ENCODE results near the gene KXD1. TPM values are rescaled to one million over a fixed set of nuclear protein-coding genes. Genes with fewer than 3 reads are reported as not detected.

The KXD1 gene
- total RNA-seq, 4 donors from 2014 or later: 82.0 to 226 (median 142) TPM

DNA sequence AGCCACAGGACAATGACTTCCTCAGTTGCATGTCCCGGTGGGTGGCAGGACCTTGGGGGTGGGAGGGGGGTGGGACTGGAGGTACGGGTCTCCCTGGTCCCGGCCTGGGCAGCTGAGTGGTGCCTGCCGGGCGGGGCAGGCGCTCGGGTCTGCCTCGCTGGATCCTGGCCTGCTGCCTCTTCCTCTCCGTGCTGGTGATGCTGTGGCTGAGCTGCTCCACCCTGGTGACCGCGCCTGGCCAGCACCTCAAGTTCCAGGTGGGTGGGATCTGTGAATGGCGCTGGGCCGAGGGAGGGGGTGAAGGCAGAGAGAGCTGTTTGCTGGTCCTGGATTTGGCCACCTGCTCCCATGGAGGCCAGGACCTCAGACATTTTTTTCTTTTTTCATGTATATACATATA is 60.6 kb downstream of the KXD1 start:
- peaks cover 0 to 3% (median under 1%) of the 10 kb centered on the region in 4 donors for H3K4me1 ChIP-seq
- H3K27ac ChIP-seq: no peak overlapping the region
- no peak for DNase-seq
- H3K27me3 ChIP-seq: peaks cover 0 to 9% of the 10 kb centered on the region in 2 donors
- no peak for TF ChIP-seq POLR2A (IDR thresholded peaks at IDR 0.05)
- TF ChIP-seq, protein P1, sequence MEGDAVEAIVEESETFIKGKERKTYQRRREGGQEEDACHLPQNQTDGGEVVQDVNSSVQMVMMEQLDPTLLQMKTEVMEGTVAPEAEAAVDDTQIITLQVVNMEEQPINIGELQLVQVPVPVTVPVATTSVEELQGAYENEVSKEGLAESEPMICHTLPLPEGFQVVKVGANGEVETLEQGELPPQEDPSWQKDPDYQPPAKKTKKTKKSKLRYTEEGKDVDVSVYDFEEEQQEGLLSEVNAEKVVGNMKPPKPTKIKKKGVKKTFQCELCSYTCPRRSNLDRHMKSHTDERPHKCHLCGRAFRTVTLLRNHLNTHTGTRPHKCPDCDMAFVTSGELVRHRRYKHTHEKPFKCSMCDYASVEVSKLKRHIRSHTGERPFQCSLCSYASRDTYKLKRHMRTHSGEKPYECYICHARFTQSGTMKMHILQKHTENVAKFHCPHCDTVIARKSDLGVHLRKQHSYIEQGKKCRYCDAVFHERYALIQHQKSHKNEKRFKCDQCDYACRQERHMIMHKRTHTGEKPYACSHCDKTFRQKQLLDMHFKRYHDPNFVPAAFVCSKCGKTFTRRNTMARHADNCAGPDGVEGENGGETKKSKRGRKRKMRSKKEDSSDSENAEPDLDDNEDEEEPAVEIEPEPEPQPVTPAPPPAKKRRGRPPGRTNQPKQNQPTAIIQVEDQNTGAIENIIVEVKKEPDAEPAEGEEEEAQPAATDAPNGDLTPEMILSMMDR (IDR thresholded peaks at IDR 0.05): no peak
- no peak overlapping the region for H3K4me3 ChIP-seq
- H3K9me3 ChIP-seq: no peaks in the 10 kb centered on the region
- H3K36me3 ChIP-seq: no peaks in the 10 kb centered on the region

Other genes with a start within 250 kb of the KXD1 start
- gene LSM4, start 234.8 kb upstream of the KXD1 start, total RNA-seq: 100 to 1,000 TPM; 102 to 193 (median 178) TPM
- gene PGPEP1, start 217.3 kb upstream of the KXD1 start, total RNA-seq: 100 to 1,000 TPM in 1 of 4 donors, 10 to 100 TPM in 3; 45.4 to 138 (median 89.2) TPM
- gene GDF15, start 171.7 kb upstream of the KXD1 start, total RNA-seq: 10 to 100 TPM in 1 of 4 donors, 1 to 10 TPM in 3; 6.8 to 11.6 (median 9.0) TPM
- gene LRRC25, start 160.2 kb upstream of the KXD1 start, total RNA-seq: 1 to 10 TPM; 2.5 to 4.2 (median 3.6) TPM
- gene SSBP4, start 138.5 kb upstream of the KXD1 start, total RNA-seq: 10 to 100 TPM; 34.0 to 85.8 (median 39.9) TPM
- gene ISYNA1, start 119.7 kb upstream of the KXD1 start, total RNA-seq: 10 to 100 TPM in 3 of 4 donors, 1 to 10 TPM in 1; 5.3 to 26.4 (median 14.0) TPM
- gene ELL, start 35.8 kb upstream of the KXD1 start, total RNA-seq: 10 to 100 TPM; 18.9 to 49.5 (median 34.2) TPM
- gene FKBP8, start 14.3 kb upstream of the KXD1 start, total RNA-seq: 100 to 1,000 TPM; 231 to 333 (median 264) TPM
- gene UBA52, start 14.0 kb downstream of the KXD1 start, total RNA-seq: 100 to 1,000 TPM; 222 to 609 (median 308) TPM
- gene REX1BD, start 30.9 kb downstream of the KXD1 start, total RNA-seq: 10 to 100 TPM; 68.1 to 76.3 (median 72.2) TPM
- gene CRLF1, start 48.9 kb downstream of the KXD1 start, total RNA-seq: 10 to 100 TPM in 3 of 4 donors, 1 to 10 TPM in 1; 4.0 to 28.9 (median 23.3) TPM
- gene TMEM59L, start 55.0 kb downstream of the KXD1 start, total RNA-seq: 1 to 10 TPM in 2 of 4 donors, under 1 TPM in 1, not detected in 1; 0.70 to 2.0 (median 1.7) TPM
- 10 to 100 TPM in 2 of 4 donors, 1 to 10 TPM in 2; 9.9 to 16.0 (median 10.9) TPM for gene KLHL26, start 79.2 kb downstream of the KXD1 start, total RNA-seq
- 10 to 100 TPM in 2 of 4 donors, 1 to 10 TPM in 2; 5.1 to 21.5 (median 9.4) TPM for gene CRTC1, start 125.8 kb downstream of the KXD1 start, total RNA-seq
- under 1 TPM in 1 of 4 donors, not detected in 3; 0.40 TPM for gene COMP, start 233.4 kb downstream of the KXD1 start, total RNA-seq

Measured in Peyer's patch (tissue), 4 donors.